Stimulated activated CD8-positive, alpha-beta memory T cell treated with anti-CD3 and anti-CD28 coated beads, Interleukin-15, amount 100 ng/mL, for 4 hours (primary cell): ENCODE results near the gene MCCD1.
A peak's percentile ranks its signal among the peaks of the same experiment; 100 is the strongest.

Experiments used
- DNase-seq, 2 donors: peaks; one replicate each; pipeline ENCODE4 v3.0.0-alpha.2; 2020; ENCODE audit warnings: low read depth in 2 of 2

MCCD1 gene

DNA sequence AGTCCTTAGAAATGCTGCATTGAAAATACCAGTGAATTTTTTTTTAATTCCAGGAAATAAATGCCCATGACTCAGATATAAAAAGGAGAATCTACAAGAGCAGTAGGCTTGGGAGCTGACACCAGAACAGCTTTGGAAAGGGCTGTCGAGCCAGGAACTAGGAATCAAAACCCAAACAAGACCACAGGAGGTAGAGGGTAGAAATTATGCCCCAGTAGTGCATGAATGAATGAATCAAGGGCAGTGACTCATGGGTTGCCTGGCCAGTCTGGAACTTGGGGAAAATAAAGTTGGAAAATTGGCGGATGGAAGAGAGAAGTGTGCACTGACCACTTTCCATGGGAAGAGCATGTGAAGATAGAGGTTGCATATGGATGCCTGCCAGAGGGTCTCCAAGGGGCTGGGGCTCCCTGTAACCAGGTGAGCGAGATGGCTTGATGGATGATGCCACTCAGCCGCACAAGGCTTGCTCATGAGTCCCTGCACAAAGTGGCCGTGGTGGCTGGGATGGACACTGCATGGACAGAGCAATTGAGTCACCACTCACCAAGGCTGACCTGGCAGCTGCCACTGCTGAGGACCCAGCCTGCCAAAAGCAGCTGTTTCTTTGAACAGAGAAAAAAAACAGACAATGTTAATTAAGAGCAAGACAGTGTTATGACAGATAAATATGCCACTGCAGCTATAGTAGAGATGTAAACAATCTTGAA is 15.2 kb upstream of the MCCD1 start:
- no peak for DNase-seq

DNA sequence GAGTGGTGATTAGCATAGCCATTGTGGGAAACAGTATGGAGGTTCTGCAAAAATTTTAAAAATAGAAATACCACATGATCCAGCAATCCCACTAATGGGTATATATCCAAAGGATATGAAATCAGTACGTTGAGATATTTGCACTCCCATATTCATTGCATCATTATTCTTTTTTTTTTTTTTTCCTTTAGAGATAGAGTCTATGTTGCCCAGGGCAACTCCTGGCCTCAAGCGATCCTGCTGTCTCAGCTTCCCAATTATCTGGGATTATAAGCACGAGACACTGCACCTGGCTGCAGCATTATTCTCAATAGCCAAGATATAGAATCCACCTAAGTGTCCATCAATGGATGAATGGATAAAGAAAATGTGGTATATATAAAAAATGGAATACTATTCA is 6.9 kb upstream of the MCCD1 start:
- DNase-seq: no peak

DNA sequence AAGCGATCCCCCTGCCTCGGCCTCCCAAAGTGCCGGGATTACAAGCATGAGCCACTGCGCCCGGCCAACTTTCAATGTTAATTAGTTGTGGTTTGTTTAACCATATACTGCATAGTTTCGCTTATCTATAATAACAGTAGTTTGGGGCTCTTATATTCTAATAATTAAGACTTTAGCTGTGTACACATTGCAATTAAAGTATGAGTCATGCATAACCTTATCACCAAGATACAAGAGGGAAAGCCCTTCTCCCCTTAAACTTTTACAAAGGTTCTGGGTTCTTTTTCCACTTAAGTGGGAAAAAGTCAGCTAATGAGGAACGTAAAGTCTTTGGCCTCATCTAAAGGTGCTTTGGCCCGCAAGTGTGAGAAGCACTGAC is 3.2 kb upstream of the MCCD1 start:
- no peak for DNase-seq

DNA sequence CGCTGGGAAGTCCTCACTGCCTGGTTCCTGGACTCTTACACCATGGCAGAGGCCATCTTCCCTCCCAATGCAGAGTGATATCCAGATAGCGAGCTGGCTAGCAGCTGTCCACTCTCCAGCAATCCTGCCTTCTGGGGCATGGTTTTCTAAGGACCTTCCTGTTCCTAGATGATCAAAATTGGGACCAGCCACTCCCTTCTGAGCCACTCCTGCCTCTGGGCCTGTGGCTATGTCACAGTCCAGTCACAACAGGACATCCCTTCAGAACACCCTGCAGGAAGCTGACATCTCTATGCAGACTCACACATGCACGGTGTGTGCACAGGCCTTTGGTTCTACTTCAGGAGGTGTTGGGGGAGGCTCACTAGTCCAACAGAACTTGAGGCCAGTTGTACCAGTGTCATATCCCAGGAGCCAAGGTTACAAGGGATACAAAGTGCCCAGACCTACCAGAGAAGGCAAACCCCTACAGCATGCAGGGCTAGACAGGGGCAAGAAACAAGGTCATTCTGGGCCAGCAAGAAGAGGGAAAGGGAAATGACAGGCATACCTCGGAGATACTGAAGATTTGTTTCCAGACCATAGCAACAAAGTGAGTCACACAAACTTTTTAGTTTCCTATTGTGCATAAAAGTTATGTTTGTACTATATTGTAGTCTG is 2.7 kb upstream of the MCCD1 start:
- no peak for DNase-seq

DNA sequence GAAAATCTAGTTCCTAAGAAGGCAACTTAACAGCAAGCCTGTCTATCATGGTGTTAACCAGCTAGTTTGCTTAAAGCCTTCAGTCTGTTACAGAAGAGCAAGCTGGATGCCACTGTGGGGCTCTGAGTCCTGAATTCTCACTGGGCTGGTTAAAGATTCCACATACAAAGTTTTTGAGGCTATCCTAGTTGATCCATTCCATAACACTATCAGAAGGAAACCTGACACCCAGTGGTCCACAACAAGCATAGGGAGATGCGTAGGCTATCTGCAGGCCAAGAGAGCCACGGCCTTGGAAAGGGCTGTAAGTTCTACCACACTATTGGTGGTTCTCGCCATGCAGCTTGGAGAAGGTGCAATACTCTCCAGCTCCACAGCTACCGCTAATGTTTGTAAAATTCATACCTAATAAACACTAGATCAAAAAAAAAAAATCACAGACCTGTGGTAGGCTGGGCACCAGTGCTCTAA is 420 bp upstream of the MCCD1 start:
- no peak for DNase-seq

DNA sequence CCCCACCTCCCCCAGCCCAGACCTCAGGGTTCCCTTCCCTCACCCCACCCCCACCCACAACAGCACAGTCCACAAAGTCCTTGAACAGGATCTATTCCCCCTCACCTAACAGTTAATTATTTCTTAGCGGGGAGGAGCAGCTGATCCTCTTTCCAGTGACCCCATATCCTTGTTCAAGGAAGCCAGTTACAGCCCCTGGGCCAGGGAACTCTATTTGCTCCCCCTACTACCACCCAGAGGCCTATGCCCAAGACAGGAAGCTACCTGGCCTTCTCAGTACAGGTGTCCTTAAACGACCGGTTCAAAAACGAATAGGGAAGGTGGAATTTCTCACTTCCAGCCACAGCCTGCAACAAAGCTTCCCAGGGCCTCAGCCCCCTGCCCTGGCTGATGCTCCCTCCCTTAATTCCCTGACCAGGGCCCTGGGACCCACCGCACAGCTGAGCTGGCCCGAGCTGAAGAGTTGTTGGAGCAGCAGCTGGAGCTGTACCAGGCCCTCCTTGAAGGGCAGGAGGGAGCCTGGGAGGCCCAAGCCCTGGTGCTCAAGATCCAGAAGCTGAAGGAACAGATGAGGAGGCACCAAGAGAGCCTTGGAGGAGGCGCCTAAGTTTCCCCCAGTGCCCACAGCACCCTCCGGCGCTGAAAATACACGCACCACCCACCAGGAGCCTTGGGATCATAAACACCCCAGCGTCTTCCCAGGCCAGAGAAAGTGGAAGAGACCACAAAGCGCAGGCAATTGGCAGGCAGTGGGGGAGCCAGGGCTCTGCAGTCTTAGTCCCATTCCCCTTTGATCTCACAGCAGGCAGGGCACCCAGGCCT is 778 bp downstream of the MCCD1 start:
- no peak for DNase-seq

DNA sequence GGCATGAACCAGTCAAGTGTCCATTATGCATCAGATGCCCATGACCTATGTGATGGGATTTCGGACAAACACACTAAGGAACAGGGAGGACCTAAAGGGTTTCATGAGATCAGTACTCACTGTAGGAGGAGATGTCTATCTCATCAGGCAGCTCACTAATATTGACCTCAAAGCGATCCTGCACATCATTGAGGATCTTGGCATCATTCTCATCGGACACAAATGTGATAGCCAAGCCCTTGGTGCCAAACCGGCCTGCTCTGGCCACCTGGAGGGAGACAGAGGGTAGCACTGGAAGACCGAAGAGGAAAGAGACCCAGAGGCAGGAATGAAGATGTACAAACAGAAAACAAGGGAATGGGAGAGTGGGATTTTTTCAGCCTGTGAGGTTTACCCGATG is 1.9 kb downstream of the MCCD1 start:
- no peak for DNase-seq

DNA sequence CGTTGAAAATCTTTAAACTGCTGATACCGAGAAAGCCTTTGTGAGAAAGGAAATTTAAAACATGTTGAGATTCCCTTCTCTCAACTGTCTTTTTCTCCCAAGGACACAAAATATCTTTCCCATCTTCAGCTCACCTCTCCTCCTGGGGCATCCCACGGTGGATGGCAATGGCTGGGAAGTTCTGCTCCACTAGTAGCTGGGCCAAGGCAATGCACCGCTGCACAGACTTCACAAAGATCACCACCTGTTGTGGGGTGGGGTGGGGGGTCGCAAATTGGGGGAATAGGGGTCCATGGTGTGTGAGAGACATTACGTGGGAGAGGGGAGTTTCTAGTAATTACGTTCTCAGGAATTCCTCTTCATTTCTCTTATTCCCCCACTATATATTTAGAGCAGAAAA is 2.4 kb downstream of the MCCD1 start:
- no peak for DNase-seq

DNA sequence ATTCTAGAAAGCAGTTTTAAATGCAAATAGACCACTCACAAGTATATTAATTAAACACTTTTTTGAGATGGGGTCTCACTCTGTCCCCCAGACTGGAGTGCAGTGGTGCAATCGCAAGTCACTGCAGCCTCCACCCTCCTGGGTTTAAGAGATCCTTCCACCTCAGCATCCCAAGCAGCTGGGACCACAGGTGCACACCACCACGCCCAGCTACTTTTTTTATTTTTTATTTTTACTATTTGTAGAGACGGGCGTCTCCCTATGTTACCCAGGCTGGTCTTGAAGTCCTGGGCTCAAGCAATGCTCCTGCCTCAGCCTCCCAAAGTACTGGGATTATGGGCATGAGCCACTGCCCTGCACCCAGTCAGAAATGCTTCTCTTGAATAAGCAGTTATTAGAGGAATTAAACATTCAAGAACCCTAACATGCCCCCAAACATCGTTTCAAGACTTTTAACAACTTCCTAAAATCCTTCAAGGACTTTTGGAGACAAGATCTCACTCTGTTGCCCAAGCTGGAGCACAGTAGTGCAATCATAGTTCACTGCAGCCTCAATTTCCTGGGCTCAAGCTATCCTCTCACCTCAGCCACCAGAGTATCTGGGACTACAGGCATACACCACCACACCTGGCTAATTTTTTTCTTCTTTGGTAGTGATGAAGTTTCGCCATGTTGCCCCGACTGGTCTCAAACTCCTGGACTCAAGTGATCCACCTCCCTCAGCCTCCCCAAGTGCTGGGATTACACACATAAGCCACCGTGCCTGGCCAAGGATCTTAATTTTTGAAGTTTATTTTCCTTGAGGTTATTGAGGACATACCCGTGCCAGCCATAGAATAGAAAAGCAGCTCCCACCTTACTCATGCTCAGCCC is 3.2 kb downstream of the MCCD1 start:
- no peak for DNase-seq

DNA sequence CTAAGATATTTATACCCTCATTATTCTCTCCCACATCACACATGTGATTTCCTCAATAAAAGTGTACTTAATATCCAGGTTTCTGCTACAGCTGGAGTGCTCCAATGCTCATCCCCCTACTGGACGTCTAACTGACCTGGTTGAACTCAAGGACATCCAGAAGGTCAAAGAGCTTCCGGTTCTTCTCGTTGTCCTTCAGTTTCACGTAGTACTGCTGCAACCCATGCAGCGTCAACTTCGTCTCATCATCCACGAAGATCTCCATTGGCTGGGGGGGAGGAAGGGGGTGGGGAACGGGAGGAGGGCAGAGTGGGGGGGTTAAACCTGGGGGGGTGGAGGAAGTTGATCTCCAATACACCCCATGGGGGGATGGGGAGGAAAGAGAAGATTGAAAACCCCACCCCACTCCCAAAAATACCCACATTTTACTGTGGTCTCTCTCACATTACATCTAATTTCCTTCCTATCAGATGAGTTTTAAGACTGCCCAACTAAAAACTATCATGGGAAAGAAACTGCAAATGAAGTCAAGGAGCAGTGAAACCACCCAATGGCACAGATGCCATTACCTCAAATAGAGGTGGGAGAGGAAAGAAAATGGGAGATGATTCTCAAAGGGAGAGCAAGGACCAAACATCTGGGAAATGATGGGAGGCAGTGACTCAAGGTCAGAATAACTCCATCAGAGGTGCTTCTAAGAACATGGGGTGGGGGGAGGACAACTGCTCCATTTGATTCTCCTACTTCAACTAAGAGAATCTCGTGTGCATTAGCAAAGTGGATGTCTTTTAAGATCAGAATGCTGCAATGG is 4.1 kb downstream of the MCCD1 start:
- no peak for DNase-seq

DNA sequence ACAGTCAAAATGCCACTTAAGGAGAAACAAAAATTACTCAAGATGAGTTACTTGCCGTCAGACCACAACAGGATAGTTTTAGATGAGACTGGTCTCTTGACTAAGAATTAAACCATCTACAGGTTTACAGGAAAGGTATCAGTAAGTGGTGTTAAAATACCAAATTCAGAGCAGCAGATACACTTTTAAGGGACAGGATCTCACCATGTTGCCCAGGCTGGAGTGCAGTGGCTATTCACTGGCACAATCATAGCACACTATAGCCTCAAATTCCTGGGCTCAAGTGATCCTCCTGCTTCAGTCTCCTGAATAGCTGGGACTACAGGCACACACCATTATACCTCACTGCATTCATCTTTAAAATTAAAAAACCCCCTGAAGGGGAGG is 4.7 kb downstream of the MCCD1 start:
- no peak for DNase-seq

DNA sequence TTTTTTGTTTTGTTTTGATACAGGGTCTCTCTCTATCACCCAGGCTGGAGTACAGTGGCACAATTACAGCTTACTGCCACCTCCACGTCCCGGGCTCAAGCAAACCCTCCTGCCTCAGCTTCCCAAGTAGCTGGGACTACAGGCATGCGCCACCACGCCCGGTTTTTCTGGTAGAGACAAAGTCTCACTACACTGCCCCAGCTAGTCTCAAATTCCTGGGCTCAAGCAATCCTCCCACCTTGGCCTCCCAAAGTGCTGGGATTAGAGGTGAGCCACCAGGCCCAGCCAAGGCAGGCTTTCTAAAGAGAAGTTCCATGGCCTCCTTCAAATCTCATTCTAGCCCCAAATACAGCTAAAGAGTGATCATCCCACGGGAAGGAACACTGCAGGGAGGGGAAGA is 5.2 kb downstream of the MCCD1 start:
- DNase-seq: no peak

DNA sequence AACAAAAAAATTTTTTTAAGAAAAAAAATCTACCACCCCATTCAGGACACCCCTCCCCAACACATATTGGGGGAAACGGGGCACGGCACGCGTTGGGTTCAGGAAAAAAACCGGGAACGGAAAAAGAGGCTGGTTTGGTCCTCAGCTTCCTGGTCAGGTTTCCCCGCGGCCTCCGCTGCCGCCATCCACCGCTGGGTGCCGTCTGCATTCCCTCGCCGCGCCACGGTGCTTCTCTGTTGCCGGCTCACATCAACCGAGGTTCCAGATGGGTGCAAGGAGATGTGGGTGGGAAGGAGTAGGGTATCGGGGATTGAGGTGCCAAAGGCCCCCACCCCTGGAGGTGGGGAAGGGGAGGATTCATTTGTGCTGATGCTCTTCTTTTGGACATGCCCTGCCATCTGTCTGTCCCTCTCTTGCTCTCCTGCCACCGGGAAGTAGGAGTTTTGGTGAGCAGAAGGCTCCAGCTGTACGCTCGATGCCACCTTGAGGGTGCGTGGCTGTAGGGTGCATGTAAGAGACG is 5.8 kb downstream of the MCCD1 start:
- no peak for DNase-seq

DNA sequence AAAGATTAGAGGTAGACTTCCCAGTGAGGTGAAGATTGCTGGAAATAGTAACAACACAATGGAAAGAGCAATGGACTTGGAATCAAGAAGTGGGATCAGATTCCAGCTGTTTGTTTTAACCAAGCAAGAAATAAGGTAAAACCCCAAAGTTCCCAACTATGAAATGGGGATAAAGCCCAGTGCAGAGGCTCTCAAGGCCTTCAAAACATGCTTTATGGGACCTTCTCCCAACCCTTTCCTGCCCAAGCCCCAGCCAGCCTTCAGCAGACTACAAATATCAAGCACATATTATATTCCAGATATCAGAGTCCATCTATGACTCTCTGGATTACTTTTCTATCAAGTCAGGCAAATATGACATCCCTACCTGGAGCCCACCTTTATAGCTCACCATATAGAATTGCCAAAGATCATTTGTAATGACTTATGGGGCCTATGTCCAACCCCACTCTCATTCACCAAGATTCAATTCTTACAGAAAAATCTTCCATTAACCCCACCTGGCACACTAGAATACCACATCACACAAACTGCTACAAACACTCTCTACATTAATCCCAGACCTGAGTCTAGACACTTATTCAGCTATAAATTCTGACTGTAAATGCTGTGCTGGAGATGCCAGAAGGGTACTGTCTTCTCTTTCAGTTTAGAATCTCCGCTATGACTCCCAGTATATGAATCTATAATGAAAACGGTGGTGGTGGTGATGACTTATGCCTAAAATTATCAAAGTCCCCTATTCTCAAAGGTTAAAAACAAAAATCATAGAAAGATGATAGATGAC is 7.0 kb downstream of the MCCD1 start:
- no peak for DNase-seq

DNA sequence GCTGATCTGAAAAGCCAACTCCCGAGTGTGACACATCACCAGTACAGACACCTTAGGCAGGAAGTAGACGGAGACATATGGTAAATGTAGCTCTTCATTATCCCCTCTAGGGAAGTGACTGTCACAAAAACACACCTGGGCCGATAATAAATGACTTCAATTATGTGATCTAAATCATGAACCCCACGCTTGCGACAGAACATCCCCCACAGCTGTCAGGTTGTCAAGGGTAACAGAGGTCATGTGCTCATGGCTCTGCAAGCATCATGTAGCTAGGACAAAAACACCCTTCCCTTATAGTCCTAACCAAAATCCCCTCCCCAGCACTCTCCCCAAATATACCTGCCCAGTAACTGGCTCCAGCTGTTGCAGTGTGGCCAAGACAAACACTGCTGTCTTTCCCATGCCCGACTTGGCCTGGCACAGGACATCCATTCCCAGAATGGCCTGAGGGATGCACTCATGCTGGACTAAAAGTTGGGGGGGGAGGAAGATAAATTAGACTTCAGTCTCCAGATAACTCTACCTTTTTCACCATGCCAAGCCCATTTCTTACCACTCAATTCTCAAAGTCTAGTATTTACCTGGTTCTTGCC is 10.1 kb downstream of the MCCD1 start:
- no peak for DNase-seq

DNA sequence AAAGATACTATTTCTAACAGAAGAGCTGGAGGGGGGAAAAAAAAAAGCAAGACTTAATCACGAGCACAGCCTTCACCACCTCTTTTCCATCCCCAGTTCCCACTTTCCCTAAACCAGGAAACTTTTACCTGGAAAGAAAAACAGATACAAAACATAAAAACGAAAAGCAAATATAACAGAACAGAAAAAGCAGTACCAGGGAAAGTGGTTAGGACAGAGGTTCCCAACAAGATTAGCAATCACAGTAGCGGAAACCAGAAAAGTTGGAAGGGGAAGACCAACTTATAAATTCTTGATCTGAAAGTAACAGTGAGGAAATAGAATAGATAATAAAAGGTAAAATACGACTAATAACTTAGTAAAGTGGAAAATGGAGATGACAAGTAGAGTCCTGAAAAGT is 11.9 kb downstream of the MCCD1 start:
- DNase-seq: no peak

DNA sequence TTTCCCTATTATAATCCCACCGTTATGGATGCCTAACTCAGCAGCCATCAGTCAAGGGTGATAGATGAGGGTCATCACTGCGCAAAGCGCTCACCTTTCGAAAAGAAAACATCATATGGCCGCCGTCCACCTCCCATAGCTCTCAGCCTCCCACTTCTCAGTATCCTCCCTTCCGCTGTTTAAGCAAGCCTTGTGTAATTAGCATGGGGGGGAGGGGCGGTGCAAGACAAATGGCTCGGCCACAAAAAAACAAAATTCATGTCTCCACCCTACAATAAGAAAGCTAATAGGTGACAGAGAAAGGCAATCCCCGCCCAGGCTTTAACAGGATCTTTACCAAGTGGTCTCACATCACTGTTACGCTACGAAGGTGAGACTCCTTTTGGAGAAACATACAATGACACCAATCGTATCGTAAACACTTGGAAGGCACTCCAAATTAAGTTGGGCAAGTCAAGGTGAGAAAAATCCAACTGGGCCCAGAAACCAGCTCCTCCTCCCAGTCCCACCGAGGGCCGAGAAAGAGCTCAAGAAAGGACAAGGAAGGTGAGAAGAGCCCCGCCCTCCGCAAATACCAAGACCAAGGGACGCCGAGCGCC is 12.4 kb downstream of the MCCD1 start:
- DNase-seq: peak in 1 of 2 donors; percentile 37

DNA sequence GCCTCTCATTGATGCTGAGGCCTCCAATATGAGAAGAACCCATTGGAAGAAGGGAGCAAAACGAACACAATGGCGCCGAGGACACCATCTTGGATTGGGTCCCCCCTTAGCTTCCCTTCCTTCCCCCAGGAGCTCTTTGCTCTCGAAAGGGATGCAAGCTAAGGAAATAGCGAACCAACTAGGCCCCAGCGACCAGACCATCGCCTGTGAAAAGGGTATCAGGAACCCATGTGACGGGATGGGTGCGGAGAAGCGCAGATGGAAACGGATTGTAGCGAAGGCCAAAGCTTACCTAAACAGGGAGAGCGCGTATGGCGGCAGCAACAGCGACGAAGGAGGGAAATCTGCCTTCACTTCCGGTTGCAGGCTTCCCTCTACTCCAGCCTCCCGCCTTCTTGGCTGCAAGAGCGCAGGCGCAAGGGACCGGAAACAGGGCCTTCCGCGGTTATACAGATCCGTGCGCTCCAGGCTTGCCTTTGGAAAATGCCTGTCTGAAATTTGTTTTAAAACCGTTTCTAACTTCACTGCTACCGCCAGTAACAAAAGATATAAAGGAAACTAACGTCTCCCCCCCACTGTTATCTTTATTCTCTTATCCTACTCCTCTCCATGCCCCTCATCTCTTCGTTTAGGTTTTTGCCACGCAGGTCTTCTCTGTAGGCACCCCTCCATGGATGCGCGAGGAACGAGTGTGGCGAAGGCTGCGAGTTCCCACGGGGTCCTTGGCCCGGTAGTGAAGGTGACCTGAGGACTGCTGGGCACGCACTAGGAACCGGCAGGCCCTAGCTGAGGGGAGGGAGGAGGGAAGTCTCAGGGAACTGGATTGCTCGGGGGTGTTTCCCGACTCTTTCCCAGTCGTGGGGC is 13.1 kb downstream of the MCCD1 start, which contains the start of gene DDX39B:
Gene DDX39B, minus strand, starts transcription at position 346 of the 864 bp plus-strand sequence. CDS start 1,471 bp downstream, outside the sequence.
- peak; percentile 83 to 91 for DNase-seq
